GM19468 (cell line): ENCODE results near the gene FAM117A.

Source experiments
- ATAC-seq: cut with Tn5 transposase; IDR thresholded peaks from one replicate; pipeline ENCODE4 v1.9.1; 2021; ENCODE audit warnings: mild to moderate bottlenecking, moderate library complexity, moderate number of reproducible peaks; ENCODE audit not compliant: unreplicated experiment; ENCODE audit errors: extremely low read depth

Gene FAM117A

GRCh38 chr17:49763735-49764558 is at the start of gene FAM117A:
TSS of gene FAM117A (minus strand) at chr17:49764131. CDS start at chr17:49764087, 44 bp downstream.
- peak; percentile 89 for ATAC-seq

- ATAC-seq, result no peak
Measured at GRCh38 chr17:49809056-49809455, 45.1 kb upstream of the FAM117A start.

- ATAC-seq, result no peak
Measured at GRCh38 chr17:49798738-49799137, 34.8 kb upstream of the FAM117A start.

GRCh38 chr17:49798182-49798581 is 34.3 kb upstream of the FAM117A start:
- ATAC-seq, result no peak

- no peak for ATAC-seq
Measured at GRCh38 chr17:49795372-49795771, 31.4 kb upstream of the FAM117A start.

- ATAC-seq, result no peak
Measured at GRCh38 chr17:49793309-49793708, 29.4 kb upstream of the FAM117A start.

- ATAC-seq, result no peak
Measured at GRCh38 chr17:49789243-49789578, 25.3 kb upstream of the FAM117A start.

- ATAC-seq, result peak; percentile 90
Measured at GRCh38 chr17:49788478-49789242, 24.7 kb upstream of the FAM117A start, which contains the start of gene KAT7. TSS of gene KAT7 (plus strand) at chr17:49788681. CDS start at chr17:49788835, 154 bp downstream.

- ATAC-seq, result no peak
Measured at GRCh38 chr17:49787884-49788477, 24.1 kb upstream of the FAM117A start.

- ATAC-seq, result no peak
Measured at GRCh38 chr17:49784636-49785035, 20.7 kb upstream of the FAM117A start.

GRCh38 chr17:49783791-49784190 is 19.9 kb upstream of the FAM117A start:
- no peak for ATAC-seq

- no peak for ATAC-seq
Measured at GRCh38 chr17:49783071-49783715, 19.3 kb upstream of the FAM117A start.

- no peak for ATAC-seq
Measured at GRCh38 chr17:49779739-49780231, 15.9 kb upstream of the FAM117A start.

- ATAC-seq, result no peak
Measured at GRCh38 chr17:49779156-49779738, 15.3 kb upstream of the FAM117A start.

- ATAC-seq, result no peak
Measured at GRCh38 chr17:49777563-49777962, 13.6 kb upstream of the FAM117A start.

- no peak for ATAC-seq
Measured at GRCh38 chr17:49776551-49777300, 12.8 kb upstream of the FAM117A start.

- ATAC-seq, result no peak
Measured at GRCh38 chr17:49775546-49776260, 11.8 kb upstream of the FAM117A start.

GRCh38 chr17:49766918-49767530 is 3.1 kb upstream of the FAM117A start:
- ATAC-seq, result no peak
